GM23248 (cell line): ENCODE measurements around the gene HRC.

ENCODE experiments used
- EZH2 ChIP-seq: fragments of 200-600 bp; sonication (generic); IDR thresholded peaks from 2 replicates; pipeline ENCODE4 v1.6.1; 2018; ENCODE audit warnings: antibody characterized with exemption, mild to moderate bottlenecking; ENCODE audit not compliant: insufficient read depth, poor library complexity, severe bottlenecking
- EZH2phosphoT487 ChIP-seq: fragments of 200-600 bp; sonication (generic); IDR thresholded peaks from 2 replicates; pipeline ENCODE4 v1.6.1; 2018; ENCODE audit warnings: antibody characterized with exemption, moderate library complexity, mild to moderate bottlenecking, low read depth; ENCODE audit not compliant: insufficient read depth

- TF ChIP-seq EZH2phosphoT487 (no peak), EZH2 (no peak)
Observed at GRCh38 chr19:49155005-49155819, at the start of gene HRC.
